Body of pancreas (tissue), 4 donors: Measurements from ENCODE around the gene SLC7A8.

Experiments used
- CTCF ChIP-seq, 7 experiments: fragments of 450-650 bp in 4 of 7; fragments of 200-600 bp in 3 of 7; sonication (generic) in 3 of 7; IDR thresholded peaks; one replicate each; pipeline ENCODE4 v1.5.1; 2016 to 2019; ENCODE audit warnings: antibody characterized with exemption in 7 of 7
- POLR2A ChIP-seq, 3 donors: fragments of 450-650 bp; IDR thresholded peaks; one replicate each; pipeline ENCODE4 v1.6.1; 2016; ENCODE audit warnings: antibody characterized with exemption in 3 of 3, mild to moderate bottlenecking in 2 of 3

- TF ChIP-seq CTCF (IDR thresholded peaks at IDR 0.05): no peak
- TF ChIP-seq POLR2A (IDR thresholded peaks at IDR 0.05): no peak
Measured at GRCh38 chr14:23173796-23174195, 9.7 kb downstream of the SLC7A8 start.
